Stimulated activated memory B cell treated with anti-CD40 and anti-IgM and Interleukin-4, amounts not matched to agents 10 μg/mL and 1 μg/mL and 100 μg/mL, for 72 hours (primary cell): ENCODE measurements around the gene CDC25C.
"Not testable (repeated sequence)": the region's sequence is repeated elsewhere in the genome, so short reads cannot be mapped to it uniquely, and the experiment has no call there.

Experiments
- ATAC-seq: fragments of 150-1000 bp; cut with Tn5 transposase; 2 replicates; pipeline ENCODE4 v1.10.0; 2021
- H3K27ac Mint-ChIP-seq: one replicate; pipeline ENCODE4 v1.8.0; 2022; ENCODE audit warnings: mild to moderate bottlenecking, mixed read lengths
- H3K27me3 Mint-ChIP-seq: one replicate; pipeline ENCODE4 v1.8.0; 2022; ENCODE audit warnings: mixed read lengths
- H3K36me3 Mint-ChIP-seq: one replicate; pipeline ENCODE4 v1.8.0; 2022; ENCODE audit warnings: mixed read lengths
- H3K4me1 Mint-ChIP-seq: one replicate; pipeline ENCODE4 v1.8.0; 2022; ENCODE audit warnings: mixed read lengths
- H3K4me3 Mint-ChIP-seq: one replicate; pipeline ENCODE4 v1.8.0; 2022; ENCODE audit warnings: mild to moderate bottlenecking, moderate library complexity, mixed read lengths
- H3K9me3 Mint-ChIP-seq: one replicate; pipeline ENCODE4 v1.8.0; 2022; ENCODE audit warnings: mixed read lengths

CDC25C gene

GRCh38 chr5:138274189-138274853 is 57.3 kb downstream of the CDC25C start, which contains the start of gene GFRA3:
Gene GFRA3 (minus strand): TSS chr5:138274621. CDS start chr5:138274424, 197 bp downstream.
- ATAC-seq, result peak; percentile 39
- Mint-ChIP-seq H3K27me3 (peaks cover 60% of the 10 kb centered on the region), H3K36me3 (no peaks in the 10 kb centered on the region), H3K9me3 (no peaks in the 10 kb centered on the region), H3K27ac (no peak within 1 kb of the TSS), H3K4me1 (peaks cover 6% of the 10 kb centered on the region), H3K4me3 (peak within 1 kb of the TSS; percentile 21)

GRCh38 chr5:138273834-138274188 is 57.8 kb downstream of the CDC25C start:
- Mint-ChIP-seq H3K27ac (no peak overlapping the region), H3K4me3 (peak overlapping the region; percentile 21), H3K4me1 (peaks cover 6% of the 10 kb centered on the region), H3K27me3 (peaks cover 60% of the 10 kb centered on the region), H3K9me3 (no peaks in the 10 kb centered on the region), H3K36me3 (no peaks in the 10 kb centered on the region)
- ATAC-seq, result no peak

GRCh38 chr5:138272681-138273080 is 58.9 kb downstream of the CDC25C start:
- no peak for ATAC-seq
- Mint-ChIP-seq H3K4me3 (no peak overlapping the region), H3K27ac (no peak overlapping the region), H3K27me3 (peaks cover 60% of the 10 kb centered on the region), H3K9me3 (no peaks in the 10 kb centered on the region), H3K4me1 (peaks cover 6% of the 10 kb centered on the region), H3K36me3 (no peaks in the 10 kb centered on the region)

DNA sequence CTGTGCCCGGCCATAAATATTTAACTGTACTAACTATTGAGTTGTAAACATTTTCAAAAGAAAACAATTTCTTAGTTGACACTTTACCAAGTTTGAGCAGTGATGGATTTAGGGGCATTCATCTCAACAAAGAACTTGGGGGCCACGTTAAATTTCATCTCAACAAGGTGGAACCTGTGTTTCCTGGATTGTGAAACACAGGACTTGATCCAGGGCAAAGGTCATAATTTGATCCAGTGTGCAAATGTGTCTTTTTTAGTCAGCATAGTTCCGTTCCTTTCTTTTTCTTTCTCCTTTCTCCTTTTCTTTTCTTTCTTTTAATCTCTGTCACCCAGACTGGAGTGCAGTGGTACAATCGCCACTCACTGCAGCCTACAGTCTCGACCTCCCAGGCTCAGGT is 60.3 kb downstream of the CDC25C start:
- H3K36me3 Mint-ChIP-seq, result no peaks in the 10 kb centered on the region
- H3K4me1 Mint-ChIP-seq, result peaks cover 6% of the 10 kb centered on the region
- H3K9me3 Mint-ChIP-seq, result no peaks in the 10 kb centered on the region
- no peak overlapping the region for H3K4me3 Mint-ChIP-seq
- peaks cover 65% of the 10 kb centered on the region for H3K27me3 Mint-ChIP-seq
- no peak for ATAC-seq
- H3K27ac Mint-ChIP-seq, result no peak overlapping the region

DNA sequence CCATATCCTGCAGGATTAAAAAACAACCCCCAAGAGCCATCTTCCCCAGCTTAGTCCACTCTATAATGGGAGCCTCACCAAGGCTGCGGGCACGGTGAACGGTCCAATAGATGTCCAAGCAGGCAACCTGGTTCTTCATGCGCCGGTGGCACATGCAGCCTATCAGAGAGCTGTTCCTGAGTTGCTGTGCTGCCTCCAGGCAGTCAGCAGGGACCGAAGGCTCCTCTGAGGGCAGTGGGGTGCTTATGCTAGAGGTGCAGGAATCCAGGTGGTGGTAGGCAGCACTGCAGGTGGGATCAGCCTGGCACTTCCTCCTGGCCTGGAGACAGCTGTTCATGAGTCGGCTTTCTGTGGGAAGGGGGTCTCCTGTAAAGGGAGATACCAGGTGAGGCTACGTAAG is 67.4 kb downstream of the CDC25C start:
- peaks cover 25% of the 10 kb centered on the region for H3K27me3 Mint-ChIP-seq
- H3K4me1 Mint-ChIP-seq, result no peaks in the 10 kb centered on the region
- H3K9me3 Mint-ChIP-seq, result no peaks in the 10 kb centered on the region
- H3K4me3 Mint-ChIP-seq, result no peak overlapping the region
- ATAC-seq, result peak; percentile 27
- H3K27ac Mint-ChIP-seq, result no peak overlapping the region
- H3K36me3 Mint-ChIP-seq, result no peaks in the 10 kb centered on the region

- no peak for ATAC-seq
- no peak overlapping the region for H3K4me3 Mint-ChIP-seq
- H3K36me3 Mint-ChIP-seq, result no peaks in the 10 kb centered on the region
- peaks cover 29% of the 10 kb centered on the region for H3K27me3 Mint-ChIP-seq
- no peak overlapping the region for H3K27ac Mint-ChIP-seq
- H3K4me1 Mint-ChIP-seq, result no peaks in the 10 kb centered on the region
- no peaks in the 10 kb centered on the region for H3K9me3 Mint-ChIP-seq
These were observed 68.0 kb downstream of the CDC25C start for GRCh38 chr5:138263581-138263980.

GRCh38 chr5:138258704-138259292 is 72.8 kb downstream of the CDC25C start:
- Mint-ChIP-seq H3K36me3 (no peaks in the 10 kb centered on the region), H3K4me3 (no peak overlapping the region), H3K27me3 (peaks cover 16% of the 10 kb centered on the region), H3K4me1 (no peaks in the 10 kb centered on the region), H3K9me3 (no peaks in the 10 kb centered on the region), H3K27ac (no peak overlapping the region)
- ATAC-seq, result no peak

DNA sequence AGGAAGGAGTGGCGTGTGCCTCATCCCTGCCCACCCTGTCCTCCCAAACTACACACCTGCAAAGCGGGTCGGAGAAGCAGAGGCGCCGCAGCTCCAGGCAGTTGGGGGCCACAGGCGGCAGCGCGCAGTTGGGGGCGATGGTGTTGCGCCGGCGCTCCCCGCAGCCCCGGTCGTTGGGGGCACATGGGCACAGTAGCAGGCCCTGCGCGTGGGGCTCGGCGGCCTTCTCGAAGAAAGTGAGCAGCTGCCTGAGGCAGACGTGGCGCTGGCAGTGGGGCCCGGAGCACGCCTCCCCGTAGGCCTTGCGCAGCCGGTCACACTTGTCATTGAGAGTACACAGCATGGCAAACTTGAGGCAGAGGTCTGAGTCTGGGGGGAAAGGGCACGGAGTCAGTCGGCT is 74.0 kb downstream of the CDC25C start:
- no peaks in the 10 kb centered on the region for H3K9me3 Mint-ChIP-seq
- H3K27ac Mint-ChIP-seq, result no peak overlapping the region
- H3K27me3 Mint-ChIP-seq, result peaks cover 27% of the 10 kb centered on the region
- no peaks in the 10 kb centered on the region for H3K4me1 Mint-ChIP-seq
- H3K36me3 Mint-ChIP-seq, result no peaks in the 10 kb centered on the region
- no peak overlapping the region for H3K4me3 Mint-ChIP-seq
- ATAC-seq, result no peak

DNA sequence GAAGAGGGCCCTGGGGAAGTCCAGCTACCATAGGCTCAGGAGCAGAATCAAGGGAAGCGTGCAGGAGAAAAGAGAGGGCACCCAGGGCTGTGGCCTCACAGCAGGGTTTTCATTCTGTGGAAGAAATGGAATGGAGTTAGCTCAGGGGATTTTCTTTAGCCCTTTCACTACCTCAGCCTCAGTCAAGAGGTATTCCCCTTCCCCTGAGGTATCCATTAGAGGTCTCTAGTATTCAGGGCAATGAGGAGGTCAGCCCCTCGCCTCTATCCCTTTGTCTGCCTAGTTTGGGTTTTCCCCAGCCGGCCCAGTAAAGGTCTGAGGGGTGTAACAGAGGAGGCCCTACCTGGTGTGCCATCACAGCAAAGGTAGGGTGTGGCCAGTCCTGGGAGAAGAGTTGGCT is 78.7 kb downstream of the CDC25C start:
- Mint-ChIP-seq H3K27me3 (peaks cover 28% of the 10 kb centered on the region), H3K4me1 (no peaks in the 10 kb centered on the region), H3K9me3 (no peaks in the 10 kb centered on the region), H3K36me3 (no peaks in the 10 kb centered on the region), H3K27ac (no peak overlapping the region), H3K4me3 (no peak overlapping the region)
- peak; percentile 63 for ATAC-seq

- ATAC-seq, H3K4me1 Mint-ChIP-seq, H3K9me3 Mint-ChIP-seq: not testable (repeated sequence)
These were observed 83.8 kb downstream of the CDC25C start for GRCh38 chr5:138247800-138248199.

GRCh38 chr5:138246822-138247221 is 84.8 kb downstream of the CDC25C start:
- H3K27me3 Mint-ChIP-seq, result peaks cover 35% of the 10 kb centered on the region
- H3K4me3 Mint-ChIP-seq, result no peak overlapping the region
- ATAC-seq, result no peak

More at GRCh38 chr5:138247800-138248199, 83.8 kb downstream of the CDC25C start:
- not testable (repeated sequence) for H3K36me3 Mint-ChIP-seq, H3K4me3 Mint-ChIP-seq, H3K27ac Mint-ChIP-seq
- peaks cover 37% of the 10 kb centered on the region for H3K27me3 Mint-ChIP-seq

GRCh38 chr5:138246334-138246733 is 85.3 kb downstream of the CDC25C start:
- no peak overlapping the region for H3K27ac Mint-ChIP-seq
- H3K36me3 Mint-ChIP-seq, result no peaks in the 10 kb centered on the region
- peaks cover 37% of the 10 kb centered on the region for H3K27me3 Mint-ChIP-seq
- no peak overlapping the region for H3K4me3 Mint-ChIP-seq
- peaks cover 2% of the 10 kb centered on the region for H3K4me1 Mint-ChIP-seq
- no peaks in the 10 kb centered on the region for H3K9me3 Mint-ChIP-seq
- no peak for ATAC-seq

More at GRCh38 chr5:138246822-138247221, 84.8 kb downstream of the CDC25C start:
- H3K9me3 Mint-ChIP-seq, result no peaks in the 10 kb centered on the region
- H3K27ac Mint-ChIP-seq, result no peak overlapping the region
- no peaks in the 10 kb centered on the region for H3K4me1 Mint-ChIP-seq
- H3K36me3 Mint-ChIP-seq, result no peaks in the 10 kb centered on the region

GRCh38 chr5:138245717-138246116 is 85.9 kb downstream of the CDC25C start:
- H3K27me3 Mint-ChIP-seq, result peaks cover 43% of the 10 kb centered on the region
- H3K4me1 Mint-ChIP-seq, result peaks cover 9% of the 10 kb centered on the region
- ATAC-seq, result no peak
- H3K27ac Mint-ChIP-seq, result no peak overlapping the region
- H3K4me3 Mint-ChIP-seq, result no peak overlapping the region
- no peaks in the 10 kb centered on the region for H3K36me3 Mint-ChIP-seq
- no peaks in the 10 kb centered on the region for H3K9me3 Mint-ChIP-seq

DNA sequence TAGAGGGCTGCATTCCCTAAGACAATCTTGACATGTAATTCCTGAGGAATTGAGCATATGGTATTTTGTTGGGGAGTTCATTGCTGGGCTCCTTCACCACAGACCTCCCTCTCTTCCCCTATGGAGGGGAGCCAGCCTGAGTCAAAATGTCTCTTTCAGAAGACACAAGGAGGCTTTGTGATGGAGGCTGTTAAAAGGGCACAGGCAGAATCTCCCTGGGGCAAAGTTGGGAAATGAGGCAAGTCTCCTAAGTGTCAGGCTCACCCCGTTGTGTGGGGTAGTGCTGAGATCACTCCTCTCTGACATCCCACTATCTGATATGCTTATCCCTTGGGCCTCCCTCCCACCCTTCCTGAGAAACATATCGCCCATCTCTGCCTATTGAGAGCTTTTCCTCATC is 87.8 kb downstream of the CDC25C start:
- Mint-ChIP-seq H3K27ac (no peak overlapping the region), H3K27me3 (peaks cover 58% of the 10 kb centered on the region), H3K4me1 (peaks cover 13% of the 10 kb centered on the region), H3K36me3 (no peaks in the 10 kb centered on the region), H3K9me3 (no peaks in the 10 kb centered on the region), H3K4me3 (no peak overlapping the region)
- ATAC-seq, result no peak

GRCh38 chr5:138241688-138242571 is 89.7 kb downstream of the CDC25C start:
- Mint-ChIP-seq H3K27ac (no peak overlapping the region), H3K27me3 (peaks cover 61% of the 10 kb centered on the region), H3K4me3 (peak overlapping the region; percentile 38), H3K36me3 (no peaks in the 10 kb centered on the region), H3K9me3 (no peaks in the 10 kb centered on the region), H3K4me1 (peaks cover 13% of the 10 kb centered on the region)
- peak; percentile 34 for ATAC-seq
